ENCODE data around the gene GDPGP1. TPM values are rescaled to one million over a fixed set of nuclear protein-coding genes. Genes with fewer than 3 reads are reported as not detected.

Gene GDPGP1
- total RNA-seq, 2 donors from 2014 or later: 5.0 to 23.4 TPM

- Histone ChIP-seq H3K27ac (peak overlapping the region; percentile 27 to 44), H3K36me3 (no peaks in the 10 kb centered on the region), H3K27me3 (replicated peaks; ENCODE audit: insufficient read depth) (no peaks in the 10 kb centered on the region), H3K4me3 (peak overlapping the region; percentile 0), H3K9me3 (no peaks in the 10 kb centered on the region), H3K4me1 (ENCODE audit: control insufficient read depth in 1 of 2, low read depth in 2 of 2) (peaks cover 17 to 28% of the 10 kb centered on the region in 2 donors)
- no peak for TF ChIP-seq CTCF (IDR thresholded peaks at IDR 0.05)
- DNase-seq (ENCODE audit: low spot score): no peak
- no peak for ATAC-seq (ENCODE audit: insufficient number of reproducible peaks, low FRiP score, low read depth)
These were observed 40.8 kb upstream of the GDPGP1 start for GRCh38 chr15:90192961-90193786.

GRCh38 chr15:90194655-90195054 lies 39.4 kb upstream of the GDPGP1 start:
- ATAC-seq (ENCODE audit: insufficient number of reproducible peaks, low FRiP score, low read depth) (no peak), DNase-seq (ENCODE audit: low spot score) (no peak)
- Histone ChIP-seq H3K4me1 (ENCODE audit: control insufficient read depth in 1 of 2, low read depth in 2 of 2) (peaks cover 17 to 28% of the 10 kb centered on the region in 2 donors), H3K27me3 (replicated peaks; ENCODE audit: insufficient read depth) (no peaks in the 10 kb centered on the region), H3K36me3 (no peaks in the 10 kb centered on the region), H3K9me3 (no peaks in the 10 kb centered on the region), H3K27ac (no peak overlapping the region), H3K4me3 (no peak overlapping the region)
- TF ChIP-seq CTCF (IDR thresholded peaks at IDR 0.05): no peak

GRCh38 chr15:90200534-90201129 lies 33.4 kb upstream of the GDPGP1 start:
- H3K4me1 ChIP-seq (ENCODE audit: control insufficient read depth in 1 of 2, low read depth in 2 of 2): peaks cover 8 to 35% of the 10 kb centered on the region in 2 donors
- H3K27ac ChIP-seq: peak overlapping the region; percentile 1 to 2
- peak overlapping the region; percentile 85 for H3K4me3 ChIP-seq
- H3K36me3 ChIP-seq: no peaks in the 10 kb centered on the region
- DNase-seq (ENCODE audit: low spot score) (no peak), ATAC-seq (ENCODE audit: insufficient number of reproducible peaks, low FRiP score, low read depth) (no peak)
- H3K27me3 ChIP-seq (replicated peaks; ENCODE audit: insufficient read depth): no peaks in the 10 kb centered on the region
- no peaks in the 10 kb centered on the region for H3K9me3 ChIP-seq
- no peak for TF ChIP-seq CTCF (IDR thresholded peaks at IDR 0.05)

- Histone ChIP-seq H3K9me3 (no peaks in the 10 kb centered on the region), H3K4me1 (ENCODE audit: control insufficient read depth in 1 of 2, low read depth in 2 of 2) (peaks cover 8 to 35% of the 10 kb centered on the region in 2 donors), H3K27ac (peak within 1 kb of the TSS; percentile 1 to 2), H3K4me3 (peak within 1 kb of the TSS; percentile 85), H3K36me3 (no peaks in the 10 kb centered on the region), H3K27me3 (replicated peaks; ENCODE audit: insufficient read depth) (no peaks in the 10 kb centered on the region)
- ATAC-seq (ENCODE audit: insufficient number of reproducible peaks, low FRiP score, low read depth) (peak; percentile 38), DNase-seq (ENCODE audit: low spot score) (no peak)
- no peak for TF ChIP-seq CTCF (IDR thresholded peaks at IDR 0.05)
These were observed 32.7 kb upstream of the GDPGP1 start, which contains the start of gene SEMA4B for GRCh38 chr15:90201130-90201943. SEMA4B (plus strand) TSS chr15:90201330; CDS start chr15:90201579, 249 bp downstream.
